IgD-negative memory B cell (primary cell): ENCODE results near the gene ATP2A2. TPM values are rescaled to one million over a fixed set of nuclear protein-coding genes. Genes with fewer than 3 reads are reported as not detected.

Experiments used
- H3K27ac Mint-ChIP-seq, 3 donors: one replicate each; pipeline ENCODE4 v1.8.0; 2020 to 2022; ENCODE audit warnings: mild to moderate bottlenecking in 3 of 3, mixed read lengths in 3 of 3, moderate library complexity in 1 of 3
- H3K27me3 Mint-ChIP-seq: one replicate; pipeline ENCODE4 v1.8.0; 2021; ENCODE audit warnings: mixed read lengths
- H3K36me3 Mint-ChIP-seq: one replicate; pipeline ENCODE4 v1.8.0; 2020; ENCODE audit warnings: mild to moderate bottlenecking, mixed read lengths
- H3K4me1 Mint-ChIP-seq, 3 donors: one replicate each; pipeline ENCODE4 v1.8.0; 2020 to 2022; ENCODE audit warnings: mixed read lengths in 3 of 3, mild to moderate bottlenecking in 1 of 3
- H3K4me3 Mint-ChIP-seq, 4 donors: one replicate each; pipeline ENCODE4 v1.8.0; 2020 to 2022; ENCODE audit warnings: mild to moderate bottlenecking in 4 of 4, mixed read lengths in 4 of 4, moderate library complexity in 3 of 4
- H3K9me3 Mint-ChIP-seq, 3 donors: one replicate each; pipeline ENCODE4 v1.8.0; 2020 to 2021; ENCODE audit warnings: mixed read lengths in 3 of 3, mild to moderate bottlenecking in 1 of 3
- polyA plus RNA-seq: library from polyadenylated mRNA; unstranded; fragments of 300-500 nt; fragmentation: Illumina TruSeq; gene quantifications from one replicate; pipeline ENCODE4 v1.2.3, GENCODE V29; 2021

The ATP2A2 gene
- polyA plus RNA-seq, 1 donor from 2014 or later = 3.5 TPM

- Mint-ChIP-seq H3K27me3 (no peaks in the 10 kb centered on the region), H3K4me3 (no peak overlapping the region), H3K36me3 (peaks cover 5% of the 10 kb centered on the region), H3K27ac (peak overlapping the region in 1 of 3 donors; percentile 35), H3K9me3 (no peaks in the 10 kb centered on the region), H3K4me1 (peaks cover 26 to 39% (median 38%) of the 10 kb centered on the region in 3 donors)
Observed at GRCh38 chr12:110304061-110304551, 23.1 kb downstream of the ATP2A2 start.

GRCh38 chr12:110307372-110307771 is 26.3 kb downstream of the ATP2A2 start:
- no peaks in the 10 kb centered on the region for H3K27me3 Mint-ChIP-seq
- peaks cover 7% of the 10 kb centered on the region for H3K36me3 Mint-ChIP-seq
- H3K4me3 Mint-ChIP-seq = peak overlapping the region in 2 of 4 donors; percentile 2 to 66
- H3K9me3 Mint-ChIP-seq = no peaks in the 10 kb centered on the region
- peaks cover 24 to 33% (median 32%) of the 10 kb centered on the region in 3 donors for H3K4me1 Mint-ChIP-seq
- peak overlapping the region; percentile 12 to 71 (median 31) for H3K27ac Mint-ChIP-seq

- Mint-ChIP-seq H3K9me3 (no peaks in the 10 kb centered on the region), H3K27me3 (no peaks in the 10 kb centered on the region), H3K4me3 (no peak overlapping the region), H3K36me3 (peaks cover 4% of the 10 kb centered on the region), H3K4me1 (peaks cover 13 to 30% (median 21%) of the 10 kb centered on the region in 3 donors), H3K27ac (no peak overlapping the region)
Observed at GRCh38 chr12:110310763-110311162, 29.7 kb downstream of the ATP2A2 start.

DNA sequence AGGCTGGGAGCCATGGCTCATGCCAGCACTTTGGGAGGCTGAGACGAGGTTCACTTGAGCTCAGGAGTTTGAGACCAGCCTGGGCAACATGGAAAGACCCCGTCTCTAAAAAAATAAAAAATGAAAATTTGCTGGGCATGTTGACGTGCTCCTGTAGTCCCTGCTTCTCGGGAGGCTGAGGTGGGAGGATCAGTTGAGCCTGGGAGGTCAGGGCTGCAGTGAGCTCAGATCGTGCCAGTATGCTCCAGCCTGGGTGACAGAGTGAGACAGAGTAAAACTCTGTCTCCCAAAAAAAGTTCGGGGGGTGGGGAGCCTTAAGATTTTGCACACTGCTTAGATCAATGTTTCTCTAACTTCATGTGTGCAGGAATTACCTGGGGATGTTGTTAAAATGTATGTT is 30.9 kb downstream of the ATP2A2 start:
- peaks cover 18 to 29% (median 29%) of the 10 kb centered on the region in 3 donors for H3K4me1 Mint-ChIP-seq
- H3K27ac Mint-ChIP-seq = no peak overlapping the region
- H3K36me3 Mint-ChIP-seq = peaks cover 4% of the 10 kb centered on the region
- no peaks in the 10 kb centered on the region for H3K27me3 Mint-ChIP-seq
- H3K4me3 Mint-ChIP-seq = no peak overlapping the region
- H3K9me3 Mint-ChIP-seq = no peaks in the 10 kb centered on the region

DNA sequence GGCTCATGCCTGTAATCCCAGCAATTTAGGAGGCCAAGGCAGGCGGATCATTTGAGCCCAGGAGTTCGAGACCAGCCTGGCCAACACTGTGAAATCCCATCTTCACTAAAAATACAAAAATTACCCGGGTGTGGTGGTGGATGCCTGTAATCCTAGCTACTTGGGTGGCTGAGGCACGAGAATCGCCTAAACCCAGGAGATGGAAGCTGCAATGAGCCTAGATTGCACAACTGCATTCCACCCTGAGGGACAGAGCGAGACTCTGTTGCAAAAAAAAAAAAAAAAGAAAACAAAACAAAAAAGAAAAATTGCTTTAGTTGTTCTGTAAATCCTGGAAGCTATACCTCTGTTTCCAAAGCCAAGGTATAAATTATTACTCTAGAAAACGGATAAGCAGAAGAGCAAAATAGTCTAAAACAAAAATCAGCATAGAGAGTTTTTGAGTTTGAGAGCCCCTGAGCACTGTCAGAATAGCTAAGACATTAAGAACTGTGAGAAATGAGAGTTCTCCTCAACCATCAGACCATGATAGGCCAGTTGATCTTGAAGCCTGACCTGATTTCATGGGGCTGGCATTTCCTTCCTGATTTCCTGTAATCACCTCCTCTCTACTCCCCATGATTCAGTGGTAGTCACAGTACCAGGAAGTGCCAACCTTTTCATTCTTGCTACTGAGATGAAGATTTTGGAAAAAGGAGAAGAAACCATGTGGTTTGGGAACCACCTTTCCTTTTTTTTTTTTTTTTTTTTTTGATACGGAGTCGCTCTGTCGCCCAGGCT is 31.7 kb downstream of the ATP2A2 start:
- Mint-ChIP-seq H3K27ac (peak overlapping the region in 1 of 3 donors; percentile 31), H3K4me1 (peaks cover 11 to 23% (median 22%) of the 10 kb centered on the region in 3 donors), H3K4me3 (peak overlapping the region in 1 of 4 donors; percentile 78), H3K36me3 (peaks cover 4% of the 10 kb centered on the region), H3K9me3 (no peaks in the 10 kb centered on the region), H3K27me3 (no peaks in the 10 kb centered on the region)

DNA sequence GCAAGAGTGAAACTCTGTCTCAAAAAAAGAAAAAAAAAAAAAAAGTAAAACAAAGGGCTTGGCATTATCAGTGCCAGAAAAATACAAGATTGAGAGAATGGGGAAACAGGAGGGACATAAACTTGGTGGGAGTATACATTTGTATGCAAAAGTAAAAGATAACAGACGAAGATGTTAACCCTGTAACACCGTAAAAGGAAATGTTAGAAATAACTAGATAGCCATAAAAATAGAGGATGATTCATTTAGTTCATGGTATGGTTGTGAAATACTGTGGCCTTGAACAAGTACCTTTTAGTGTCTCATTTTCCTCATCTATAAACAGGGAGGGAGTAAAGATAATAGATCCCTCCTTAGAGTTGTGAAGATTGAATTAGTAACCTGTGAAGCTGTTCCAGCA is 33.3 kb downstream of the ATP2A2 start:
- Mint-ChIP-seq H3K27ac (no peak overlapping the region), H3K4me3 (no peak overlapping the region), H3K4me1 (peaks cover 11 to 16% (median 13%) of the 10 kb centered on the region in 3 donors), H3K9me3 (no peaks in the 10 kb centered on the region), H3K36me3 (peaks cover 2% of the 10 kb centered on the region), H3K27me3 (no peaks in the 10 kb centered on the region)

DNA sequence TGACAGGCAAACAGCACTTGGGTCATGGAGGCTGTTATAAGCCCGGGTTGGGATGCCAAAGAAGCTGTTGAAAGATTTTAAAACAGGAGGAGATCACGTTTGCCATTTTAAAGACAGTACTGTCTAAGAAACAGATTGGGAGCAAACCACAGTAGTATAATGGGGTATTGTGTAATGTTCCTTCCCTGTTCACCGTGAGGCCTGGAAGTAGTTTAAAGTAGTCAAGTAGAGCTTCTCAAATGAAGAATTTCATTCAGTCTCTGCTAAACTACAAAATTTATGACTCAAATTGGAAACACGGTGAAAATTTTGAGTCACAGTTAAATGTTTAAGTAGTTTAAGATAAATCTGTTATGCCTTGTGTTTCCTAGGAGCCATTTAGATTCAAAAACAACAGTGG is 35.8 kb downstream of the ATP2A2 start:
- H3K27me3 Mint-ChIP-seq = no peaks in the 10 kb centered on the region
- H3K27ac Mint-ChIP-seq = peak overlapping the region in 1 of 3 donors; percentile 33
- H3K9me3 Mint-ChIP-seq = no peaks in the 10 kb centered on the region
- no peaks in the 10 kb centered on the region for H3K36me3 Mint-ChIP-seq
- peaks cover 11 to 18% (median 13%) of the 10 kb centered on the region in 3 donors for H3K4me1 Mint-ChIP-seq
- H3K4me3 Mint-ChIP-seq = no peak overlapping the region

DNA sequence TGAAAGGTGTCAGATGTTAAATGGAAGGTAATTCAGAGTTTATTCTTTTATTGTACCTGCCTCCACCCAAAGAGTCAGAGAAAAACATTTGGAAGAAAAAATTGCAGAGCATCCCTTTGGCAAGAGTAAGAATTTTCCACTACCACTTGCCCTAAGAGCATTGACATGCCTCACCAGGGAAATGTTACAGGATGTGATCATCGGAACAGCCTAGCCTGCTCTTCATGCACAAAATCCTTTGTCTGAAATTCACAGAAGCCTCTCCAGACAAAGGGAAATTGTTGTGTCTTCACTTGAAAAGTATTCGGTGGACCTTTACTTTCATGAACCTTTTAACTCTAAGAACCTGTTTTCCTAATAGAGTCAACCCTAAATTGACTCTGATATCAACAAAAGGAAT is 36.9 kb downstream of the ATP2A2 start:
- H3K36me3 Mint-ChIP-seq = no peaks in the 10 kb centered on the region
- no peaks in the 10 kb centered on the region for H3K9me3 Mint-ChIP-seq
- H3K4me1 Mint-ChIP-seq = peaks cover 11 to 13% (median 13%) of the 10 kb centered on the region in 3 donors
- H3K27ac Mint-ChIP-seq = no peak overlapping the region
- H3K27me3 Mint-ChIP-seq = no peaks in the 10 kb centered on the region
- no peak overlapping the region for H3K4me3 Mint-ChIP-seq

DNA sequence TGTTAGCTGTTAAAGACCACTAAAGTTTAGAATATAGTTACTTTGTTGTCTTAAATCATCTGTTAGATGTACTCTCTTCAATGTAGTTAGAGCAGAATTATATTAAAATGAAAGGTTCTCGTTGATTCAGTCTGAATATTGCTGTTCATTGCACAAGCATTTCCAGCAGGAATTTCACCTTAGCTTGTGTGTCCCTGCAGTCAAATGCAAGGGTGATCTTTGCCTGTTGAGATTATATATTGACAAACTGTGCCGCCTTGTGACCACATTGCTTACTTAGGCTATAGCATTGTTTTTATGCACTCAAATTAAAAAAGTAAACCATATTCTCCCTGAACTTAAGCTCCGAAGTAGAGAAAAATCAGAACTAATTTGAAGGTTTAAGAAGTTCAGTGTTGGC is 39.5 kb downstream of the ATP2A2 start:
- peaks cover 7 to 9% (median 9%) of the 10 kb centered on the region in 3 donors for H3K4me1 Mint-ChIP-seq
- no peaks in the 10 kb centered on the region for H3K27me3 Mint-ChIP-seq
- H3K27ac Mint-ChIP-seq = no peak overlapping the region

DNA sequence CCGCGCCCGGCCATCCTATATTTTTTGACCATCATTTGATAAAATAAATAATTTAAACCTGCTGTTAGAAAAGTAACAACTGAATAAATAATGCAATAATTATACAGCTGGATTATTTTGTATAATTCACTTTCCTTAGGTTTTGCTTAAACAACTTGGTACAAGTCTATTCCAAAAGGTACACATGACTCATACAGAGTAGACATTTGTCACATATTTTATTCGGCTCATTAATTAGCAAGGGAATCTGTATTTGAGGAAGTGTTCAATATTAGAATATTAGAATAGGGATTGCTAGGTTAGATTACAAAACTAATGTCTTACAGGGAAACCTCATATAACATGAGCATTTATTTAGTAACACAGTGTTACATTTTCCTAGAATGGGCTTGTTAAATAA is 48.7 kb downstream of the ATP2A2 start:
- H3K4me1 Mint-ChIP-seq = no peaks in the 10 kb centered on the region
- H3K27ac Mint-ChIP-seq = no peak overlapping the region
- H3K4me3 Mint-ChIP-seq = no peak overlapping the region
- no peaks in the 10 kb centered on the region for H3K9me3 Mint-ChIP-seq
- no peaks in the 10 kb centered on the region for H3K27me3 Mint-ChIP-seq
- peaks cover 9% of the 10 kb centered on the region for H3K36me3 Mint-ChIP-seq

More for the DNA sequence above, 39.5 kb downstream of the ATP2A2 start:
- no peaks in the 10 kb centered on the region for H3K9me3 Mint-ChIP-seq
- H3K36me3 Mint-ChIP-seq = no peaks in the 10 kb centered on the region
- H3K4me3 Mint-ChIP-seq = no peak overlapping the region

DNA sequence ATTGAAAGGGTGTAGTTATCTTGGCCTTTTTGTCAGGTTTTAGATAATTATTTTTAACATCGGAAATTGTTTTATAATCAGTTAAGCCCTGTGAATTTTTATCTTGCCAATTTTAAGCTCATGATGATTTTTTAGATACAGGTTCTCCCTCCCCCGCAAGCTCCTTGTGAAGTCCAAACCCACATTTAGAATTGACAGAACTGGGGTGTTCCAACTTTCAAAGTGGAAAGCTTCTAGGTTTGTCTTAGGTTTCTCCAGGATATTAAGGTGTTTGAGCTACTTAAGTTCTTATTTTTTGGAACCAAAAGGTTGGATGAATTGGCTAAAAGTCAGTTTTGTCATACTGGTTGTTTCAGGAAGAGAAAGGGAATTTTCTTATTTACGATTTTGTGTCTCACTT is 49.1 kb downstream of the ATP2A2 start:
- Mint-ChIP-seq H3K9me3 (no peaks in the 10 kb centered on the region), H3K4me3 (no peak overlapping the region), H3K27me3 (no peaks in the 10 kb centered on the region), H3K4me1 (no peaks in the 10 kb centered on the region), H3K27ac (peak overlapping the region in 1 of 3 donors; percentile 5), H3K36me3 (peaks cover 9% of the 10 kb centered on the region)

- Mint-ChIP-seq H3K4me3 (no peak overlapping the region), H3K4me1 (no peaks in the 10 kb centered on the region), H3K27me3 (no peaks in the 10 kb centered on the region), H3K36me3 (peaks cover 9% of the 10 kb centered on the region), H3K9me3 (no peaks in the 10 kb centered on the region), H3K27ac (peak overlapping the region in 1 of 3 donors; percentile 5)
Observed at GRCh38 chr12:110330544-110330943, 49.5 kb downstream of the ATP2A2 start.

- Mint-ChIP-seq H3K27me3 (no peaks in the 10 kb centered on the region), H3K4me1 (peaks cover 4 to 5% (median 4%) of the 10 kb centered on the region in 3 donors), H3K9me3 (no peaks in the 10 kb centered on the region), H3K27ac (no peak overlapping the region), H3K36me3 (peaks cover 16% of the 10 kb centered on the region), H3K4me3 (no peak overlapping the region)
Observed at GRCh38 chr12:110333201-110333600, 52.2 kb downstream of the ATP2A2 start.

DNA sequence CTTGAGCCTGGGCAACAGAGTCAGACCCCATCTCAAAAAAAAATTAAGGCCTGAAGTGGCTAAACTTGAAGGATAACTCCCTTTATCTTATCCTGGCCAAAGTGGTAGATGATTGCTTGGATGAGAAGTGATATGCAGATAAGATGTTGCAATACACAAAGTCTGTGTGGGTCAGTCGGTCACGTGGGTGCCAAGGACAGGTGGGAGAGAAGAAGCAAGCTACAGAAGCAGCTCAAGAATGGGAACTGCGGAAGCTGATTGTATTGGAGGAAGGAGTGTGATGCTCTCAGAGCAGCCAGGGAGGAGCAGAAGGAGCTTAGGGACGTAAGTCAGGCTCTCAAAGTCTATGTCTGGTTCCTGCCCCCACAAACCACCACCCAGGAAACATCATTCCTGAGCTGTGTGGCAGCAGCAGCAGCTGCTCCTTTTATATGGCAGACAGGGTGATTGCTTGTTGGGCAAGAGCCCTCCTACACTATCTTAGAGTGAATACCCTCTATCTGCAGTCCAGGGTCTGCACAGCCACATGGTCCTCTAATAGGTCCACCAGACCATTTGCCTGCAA is 54.5 kb downstream of the ATP2A2 start:
- no peak overlapping the region for H3K4me3 Mint-ChIP-seq
- H3K9me3 Mint-ChIP-seq = peaks cover 0 to 1% (median 0%) of the 10 kb centered on the region in 3 donors
- peaks cover 9 to 14% (median 13%) of the 10 kb centered on the region in 3 donors for H3K4me1 Mint-ChIP-seq
- H3K27me3 Mint-ChIP-seq = no peaks in the 10 kb centered on the region
- H3K36me3 Mint-ChIP-seq = peaks cover 18% of the 10 kb centered on the region
- peak overlapping the region in 1 of 3 donors; percentile 92 for H3K27ac Mint-ChIP-seq

DNA sequence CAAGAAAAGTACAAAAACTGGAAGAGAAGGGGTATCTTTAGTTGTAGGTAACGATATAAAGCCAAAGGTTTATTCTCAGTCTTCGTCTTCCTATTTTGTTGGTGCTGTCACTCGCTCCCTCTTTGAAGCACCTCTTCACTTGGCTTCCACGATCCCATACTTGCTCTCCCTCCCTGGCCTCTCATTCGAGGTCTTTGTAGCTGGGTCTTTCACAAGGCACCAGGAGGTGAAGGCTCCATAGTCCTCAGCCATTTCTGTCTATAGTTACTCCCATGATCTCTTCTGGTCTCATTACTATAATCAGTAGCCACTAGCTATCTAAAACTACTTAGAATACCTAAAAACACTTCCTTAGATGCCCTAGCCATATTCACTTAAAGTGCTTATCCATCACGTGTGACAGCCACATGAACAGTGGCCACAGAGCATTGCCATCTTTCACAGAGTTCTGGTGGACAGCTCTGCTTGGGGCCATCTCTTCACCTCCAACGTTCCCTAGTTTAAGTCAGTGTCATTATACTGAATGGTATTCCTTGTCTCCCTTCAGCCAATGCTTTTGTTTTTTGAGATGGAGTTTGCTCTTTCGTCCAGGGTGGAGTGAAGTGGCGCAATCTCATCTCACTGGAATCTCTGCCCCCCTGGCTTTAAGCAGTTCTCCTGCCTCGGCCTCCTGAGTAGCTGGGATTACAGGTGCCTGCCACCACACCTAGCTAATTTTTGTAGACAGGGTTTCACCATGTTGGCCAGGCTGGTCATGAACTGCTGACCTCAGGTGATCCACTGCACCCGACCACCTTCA is 57.1 kb downstream of the ATP2A2 start:
- H3K4me3 Mint-ChIP-seq = no peak overlapping the region
- H3K4me1 Mint-ChIP-seq = peaks cover 9 to 14% (median 13%) of the 10 kb centered on the region in 3 donors
- peaks cover 16% of the 10 kb centered on the region for H3K36me3 Mint-ChIP-seq
- H3K27me3 Mint-ChIP-seq = no peaks in the 10 kb centered on the region
- H3K9me3 Mint-ChIP-seq = peaks cover 0 to 1% (median 0%) of the 10 kb centered on the region in 3 donors
- H3K27ac Mint-ChIP-seq = peak overlapping the region in 1 of 3 donors; percentile 19
